Measurements from ENCODE around the gene WDFY4. TPM values are rescaled to one million over a fixed set of nuclear protein-coding genes. Genes with fewer than 3 reads are reported as not detected.

Gene WDFY4
- total and polyA plus RNA-seq, 2 of the 4 experiments (the other 2 are of a cell fraction): not detected

DNA sequence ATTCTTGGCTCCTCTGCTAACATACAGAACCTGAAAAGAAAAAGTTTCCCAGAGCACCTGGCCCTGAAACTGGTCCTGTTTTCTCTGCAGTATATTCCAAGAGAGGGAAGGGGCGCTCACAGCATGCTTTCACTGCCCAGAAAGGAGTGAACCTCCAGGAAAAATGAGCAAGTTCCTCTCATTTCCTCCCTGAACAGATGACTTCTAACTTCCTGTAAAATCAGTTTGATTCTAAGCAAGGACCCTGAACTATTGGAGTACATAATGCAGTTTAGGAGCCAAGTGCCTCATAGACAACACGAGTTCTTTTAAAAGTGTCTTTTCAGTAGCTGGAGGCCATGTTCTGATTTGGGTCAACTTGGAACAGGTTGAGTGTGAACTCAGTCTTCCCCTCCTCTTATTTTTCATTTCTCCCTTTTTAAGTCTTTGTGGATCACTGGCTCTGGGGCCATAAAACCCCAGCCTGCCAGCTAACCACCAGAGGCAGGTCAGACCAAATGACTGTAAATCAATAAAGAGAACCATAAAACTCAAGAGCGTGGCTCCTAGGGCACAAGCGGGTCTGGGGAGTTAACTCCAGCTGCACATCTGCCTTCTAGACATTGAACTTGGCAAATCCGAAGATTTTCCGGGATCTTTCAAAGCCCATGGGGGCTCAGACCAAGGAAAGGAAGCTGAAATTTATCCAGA, 260.9 kb downstream of the WDFY4 start:
- no TSS peak for BruUV-seq (replicated peaks)
- H2BK120ac ChIP-seq (ENCODE audit: low read depth, low read length): no peak overlapping the region

More for the DNA sequence above, 260.9 kb downstream of the WDFY4 start:
- H4K91ac ChIP-seq (ENCODE audit: insufficient read depth, low read depth, low read length): no peak overlapping the region
- no peaks in the 10 kb centered on the region for H4K20me1 ChIP-seq (ENCODE audit: insufficient read depth, low read length)
- H2BK5ac ChIP-seq (ENCODE audit: low read depth, low read length, poor library complexity, severe bottlenecking): no peak overlapping the region
- no peak overlapping the region for H2BK20ac ChIP-seq (ENCODE audit: low read depth, low read length)
- WGBS, 2 experiments (ENCODE audit: extremely low coverage in 2 of 2, insufficient read length in 1 of 2): 57% methylated on average over 2 of the region's 6 CpGs; no CpG with 5 or more reads in 1 of the 2 experiments
- H4K8ac ChIP-seq (ENCODE audit: low read depth in 2 of 2, low read length in 2 of 2): no peak overlapping the region
- H3K4me1 ChIP-seq (ENCODE audit: control insufficient read depth, insufficient read depth, low read length): no peaks in the 10 kb centered on the region
- no peaks in the 10 kb centered on the region for H3K36me3 ChIP-seq (ENCODE audit: control insufficient read depth, insufficient read depth, low read length)
- ChIA-PET POLR2A (ENCODE audit: unreplicated experiment) (no interaction called here), CTCF (no interaction called here)
- no peaks in the 10 kb centered on the region for H3K9me3 ChIP-seq (ENCODE audit: control insufficient read depth, insufficient read depth, low read length)
- H3K23ac ChIP-seq (ENCODE audit: low read depth, low read length): no peak overlapping the region
- H3K4me3 ChIP-seq (ENCODE audit: insufficient read depth, low read depth, low read length): no peak overlapping the region
- no peak overlapping the region for H3K56ac ChIP-seq (ENCODE audit: extremely low read depth, insufficient read depth, low read length)
- H3K27me3 ChIP-seq (ENCODE audit: control insufficient read depth, insufficient read depth, low read length): peaks cover 10% of the 10 kb centered on the region
- H3K4ac ChIP-seq (ENCODE audit: low read depth, low read length): no peak overlapping the region
- intact Hi-C loops (cut with micrococcal nuclease): no loop called here
- no peaks in the 10 kb centered on the region for H3K9me1 ChIP-seq (ENCODE audit: insufficient read depth, low read length)
- H2AK9ac ChIP-seq (replicated peaks; ENCODE audit: low read depth, low read length, poor library complexity): no peak overlapping the region
- H3K9ac ChIP-seq (ENCODE audit: low read depth, low read length): no peak overlapping the region
- ATAC-seq (ENCODE audit: low read depth) (no peak), DNase-seq (no peak)
- no peak overlapping the region for H2AK5ac ChIP-seq (ENCODE audit: low read depth, low read length)
- no peak overlapping the region for H3K27ac ChIP-seq (ENCODE audit: insufficient read depth, low read length)
- dilution Hi-C loops (cut with HindIII; ENCODE audit: low sequenced_read_pairs, unreplicated experiment): no loop called here
- H3K18ac ChIP-seq (ENCODE audit: low read depth, low read length): no peak overlapping the region
- no peak overlapping the region for H3K14ac ChIP-seq (replicated peaks; ENCODE audit: low read depth, low read length)
- in situ Hi-C loops (cut with MboI; ENCODE audit: low sequenced_read_pairs): no loop called here
- TF ChIP-seq SMC3 (IDR thresholded peaks at IDR 0.05; ENCODE audit: low read depth, low read length) (no peak), NFE2L2 (IDR thresholded peaks at IDR 0.05; ENCODE audit: low read depth, low read length) (no peak), RCOR1 (IDR thresholded peaks at IDR 0.05; ENCODE audit: insufficient replicate concordance, low read length) (no peak), MAFK (IDR thresholded peaks at IDR 0.05; ENCODE audit: low read depth, low read length) (no peak), ELK1 (IDR thresholded peaks at IDR 0.05; ENCODE audit: borderline replicate concordance, low read depth, low read length) (no peak), CEBPB (IDR thresholded peaks at IDR 0.05; ENCODE audit: low read depth, low read length) (no peak), RFX5 (IDR thresholded peaks at IDR 0.05; ENCODE audit: low read depth, low read length) (no peak), FOS (IDR thresholded peaks at IDR 0.05; ENCODE audit: low read depth, low read length) (no peak), MAZ (IDR thresholded peaks at IDR 0.05; ENCODE audit: borderline replicate concordance, low read depth, low read length) (no peak), RAD21 (IDR thresholded peaks at IDR 0.05; ENCODE audit: low read length) (no peak), CHD1 (IDR thresholded peaks at IDR 0.05; ENCODE audit: low read depth, low read length) (no peak), MXI1 (IDR thresholded peaks at IDR 0.05; ENCODE audit: borderline replicate concordance, low read depth, low read length) (no peak)
- TF ChIP-seq, protein P1, sequence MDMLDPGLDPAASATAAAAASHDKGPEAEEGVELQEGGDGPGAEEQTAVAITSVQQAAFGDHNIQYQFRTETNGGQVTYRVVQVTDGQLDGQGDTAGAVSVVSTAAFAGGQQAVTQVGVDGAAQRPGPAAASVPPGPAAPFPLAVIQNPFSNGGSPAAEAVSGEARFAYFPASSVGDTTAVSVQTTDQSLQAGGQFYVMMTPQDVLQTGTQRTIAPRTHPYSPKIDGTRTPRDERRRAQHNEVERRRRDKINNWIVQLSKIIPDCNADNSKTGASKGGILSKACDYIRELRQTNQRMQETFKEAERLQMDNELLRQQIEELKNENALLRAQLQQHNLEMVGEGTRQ (IDR thresholded peaks at IDR 0.05; ENCODE audit: low read depth, low read length): no peak
- TF ChIP-seq, protein P2, sequence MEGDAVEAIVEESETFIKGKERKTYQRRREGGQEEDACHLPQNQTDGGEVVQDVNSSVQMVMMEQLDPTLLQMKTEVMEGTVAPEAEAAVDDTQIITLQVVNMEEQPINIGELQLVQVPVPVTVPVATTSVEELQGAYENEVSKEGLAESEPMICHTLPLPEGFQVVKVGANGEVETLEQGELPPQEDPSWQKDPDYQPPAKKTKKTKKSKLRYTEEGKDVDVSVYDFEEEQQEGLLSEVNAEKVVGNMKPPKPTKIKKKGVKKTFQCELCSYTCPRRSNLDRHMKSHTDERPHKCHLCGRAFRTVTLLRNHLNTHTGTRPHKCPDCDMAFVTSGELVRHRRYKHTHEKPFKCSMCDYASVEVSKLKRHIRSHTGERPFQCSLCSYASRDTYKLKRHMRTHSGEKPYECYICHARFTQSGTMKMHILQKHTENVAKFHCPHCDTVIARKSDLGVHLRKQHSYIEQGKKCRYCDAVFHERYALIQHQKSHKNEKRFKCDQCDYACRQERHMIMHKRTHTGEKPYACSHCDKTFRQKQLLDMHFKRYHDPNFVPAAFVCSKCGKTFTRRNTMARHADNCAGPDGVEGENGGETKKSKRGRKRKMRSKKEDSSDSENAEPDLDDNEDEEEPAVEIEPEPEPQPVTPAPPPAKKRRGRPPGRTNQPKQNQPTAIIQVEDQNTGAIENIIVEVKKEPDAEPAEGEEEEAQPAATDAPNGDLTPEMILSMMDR (conservative IDR thresholded peaks at IDR 0.05; ENCODE audit: low read depth, low read length): no peak
- no peaks in the 10 kb centered on the region for H3K79me1 ChIP-seq (ENCODE audit: low read depth in 1 of 2, low read length in 2 of 2)
- no peak overlapping the region for H2AFZ ChIP-seq (replicated peaks; ENCODE audit: low read length, poor library complexity)
- H3K4me2 ChIP-seq (ENCODE audit: low read depth, low read length): no peak overlapping the region
- no peak overlapping the region for H2BK15ac ChIP-seq (ENCODE audit: low read depth, low read length)
- H4K5ac ChIP-seq (ENCODE audit: low read depth, low read length): no peak overlapping the region

Data from IMR-90 (cell line).